Ureter (tissue), 1 donor: ENCODE data around the gene TPRX2. TPM values are rescaled to one million over a fixed set of nuclear protein-coding genes. Genes with fewer than 3 reads are reported as not detected.

Experiments
- total RNA-seq: library from RNA; stranded (reverse); gene quantifications from one replicate; pipeline ENCODE4 v1.2.4, GENCODE V29; 2023
- donor health status: DM: yes; HTN: yes; CAD: no.

TPRX2 gene
- total RNA-seq, 1 donor from 2014 or later = not detected

Other genes starting within 250 kb of the TPRX2 start
- gene EHD2, start 145.8 kb upstream of the TPRX2 start, total RNA-seq = 126 TPM
- 450 TPM for gene NOP53, start 113.7 kb upstream of the TPRX2 start, total RNA-seq
- 404 TPM for gene SELENOW, start 80.5 kb upstream of the TPRX2 start, total RNA-seq
- gene TPRX1, start 54.7 kb upstream of the TPRX2 start, total RNA-seq = not detected
- gene CRX, start 37.3 kb upstream of the TPRX2 start, total RNA-seq = not detected
- 0.75 TPM for gene SULT2A1, start 27.1 kb downstream of the TPRX2 start, total RNA-seq
- not detected for gene BSPH1, start 132.9 kb downstream of the TPRX2 start, total RNA-seq
- not detected for gene ELSPBP1, start 135.4 kb downstream of the TPRX2 start, total RNA-seq
- not detected for gene CABP5, start 184.8 kb downstream of the TPRX2 start, total RNA-seq